Anterior cingulate cortex (tissue), 58 donors: ENCODE results near the gene SMIM15.
A peak's percentile ranks its signal among the peaks of the same experiment; 100 is the strongest.

Source experiments
- DNase-seq, 58 donors: peaks; one replicate each; lab custom pipeline; 2025; lab: John Stamatoyannopoulos, UW

Gene SMIM15

DNA sequence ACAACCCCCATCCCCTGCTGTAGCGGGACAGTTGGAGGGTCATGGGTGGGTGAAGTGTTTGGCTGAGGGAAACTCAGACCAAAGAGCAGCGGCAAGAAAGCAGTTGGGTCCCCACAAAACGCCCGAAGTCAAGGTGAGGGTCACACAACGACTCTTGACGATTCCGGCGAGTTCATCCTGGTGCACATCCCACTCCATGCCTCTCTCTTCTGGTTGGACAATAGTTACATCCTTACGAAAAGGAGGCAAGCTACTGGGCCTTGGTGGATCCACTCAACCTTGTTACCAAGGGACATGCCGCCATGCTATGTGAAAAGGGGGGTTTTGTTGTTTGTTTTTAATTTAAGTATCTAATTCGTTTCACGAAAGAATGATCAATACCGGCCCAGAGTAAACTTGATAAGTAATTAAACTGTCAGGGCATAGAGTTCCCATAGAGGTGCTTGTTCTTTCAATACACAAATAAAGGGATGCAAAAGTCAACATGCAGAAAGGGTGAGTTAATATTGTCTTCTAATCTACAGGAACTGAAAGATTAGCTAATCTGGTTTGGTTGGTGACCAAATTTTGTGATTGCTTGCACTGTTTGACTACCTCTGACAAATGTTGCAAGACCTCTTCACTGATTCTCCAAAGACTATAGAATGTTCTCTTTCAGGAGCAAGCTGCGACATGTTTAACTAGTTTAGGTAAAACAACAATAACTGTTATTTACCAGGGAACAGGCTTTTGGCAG lies 732 bp upstream of the SMIM15 start:
- DNase-seq: peak in 3 of 58 donors; percentile 20 to 50 (median 20)

DNA sequence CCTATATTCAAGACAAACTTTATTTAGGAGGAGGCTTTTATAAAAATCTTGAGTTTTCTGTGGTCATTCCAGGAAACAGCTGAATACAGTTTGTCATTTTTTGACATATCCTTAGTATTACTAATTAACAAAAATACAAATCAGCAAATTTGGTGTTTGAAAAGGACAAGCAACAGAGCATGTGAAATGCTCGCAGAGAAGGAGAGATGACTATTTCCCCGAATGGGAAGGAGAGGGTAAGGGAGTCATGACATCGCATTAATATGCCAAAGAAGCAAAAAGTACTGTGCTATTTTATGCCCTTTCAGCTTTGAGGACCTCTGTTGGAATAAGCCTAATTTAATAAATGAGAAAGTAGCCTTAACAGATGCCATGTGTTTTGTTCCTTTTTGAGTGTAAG lies 1.8 kb downstream of the SMIM15 start:
- DNase-seq: no peak

DNA sequence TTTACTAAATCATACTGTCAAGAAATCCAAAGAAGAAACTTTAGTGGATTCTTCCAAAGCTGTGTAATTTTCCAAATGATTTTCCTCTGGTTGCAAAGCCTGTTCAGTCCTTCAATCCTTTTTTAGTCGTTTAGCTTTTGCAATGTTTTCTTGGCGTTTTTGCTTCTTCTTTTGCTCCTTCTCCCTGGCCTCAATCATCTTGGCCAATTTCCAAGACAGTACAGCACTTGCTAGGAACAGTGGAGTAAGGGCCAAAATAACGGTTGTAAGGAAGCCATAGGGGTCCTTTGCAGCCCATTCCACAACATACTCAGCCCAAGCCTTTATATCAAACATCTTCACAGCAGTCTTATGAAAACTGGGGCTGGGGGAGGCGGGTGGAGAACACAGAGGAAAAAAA lies 2.4 kb downstream of the SMIM15 start:
- DNase-seq: no peak

DNA sequence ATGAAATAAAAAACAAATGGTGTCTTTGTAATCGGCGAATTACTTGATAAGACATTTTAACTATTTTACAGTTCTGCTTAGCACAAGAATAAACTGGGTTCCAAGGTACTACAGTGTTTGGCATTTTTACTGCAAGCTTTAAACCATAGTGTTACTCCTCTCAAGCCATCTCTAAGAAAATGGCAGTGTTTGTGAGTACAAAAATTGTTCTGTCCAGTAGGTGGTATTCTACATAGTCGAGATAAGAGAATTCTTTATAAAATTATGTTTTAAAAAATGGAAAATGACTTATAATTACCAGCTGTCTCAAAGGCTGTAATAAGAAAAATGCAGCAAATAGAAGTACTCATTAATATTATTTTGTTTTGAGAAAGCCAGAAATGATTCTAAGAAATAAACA lies 3.2 kb downstream of the SMIM15 start:
- no peak for DNase-seq

DNA sequence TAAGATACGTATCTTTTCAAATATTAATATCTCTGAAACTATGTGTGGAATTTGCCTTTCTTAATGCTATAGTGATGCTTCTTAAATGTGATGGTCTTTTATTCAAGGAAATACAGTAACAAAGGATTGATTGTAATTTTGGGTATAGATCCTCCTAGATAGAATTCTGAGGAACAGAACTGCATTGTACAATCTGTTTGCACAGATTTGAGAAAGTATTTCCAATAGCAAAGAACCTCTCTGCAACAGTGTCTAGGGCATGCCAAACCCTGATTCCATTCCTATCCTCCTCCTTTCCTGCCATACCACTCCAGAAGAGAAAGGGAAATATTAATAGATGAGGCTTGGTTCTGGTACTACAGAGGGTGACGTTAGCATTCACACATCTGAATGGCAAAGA lies 10.4 kb downstream of the SMIM15 start:
- DNase-seq: no peak

DNA sequence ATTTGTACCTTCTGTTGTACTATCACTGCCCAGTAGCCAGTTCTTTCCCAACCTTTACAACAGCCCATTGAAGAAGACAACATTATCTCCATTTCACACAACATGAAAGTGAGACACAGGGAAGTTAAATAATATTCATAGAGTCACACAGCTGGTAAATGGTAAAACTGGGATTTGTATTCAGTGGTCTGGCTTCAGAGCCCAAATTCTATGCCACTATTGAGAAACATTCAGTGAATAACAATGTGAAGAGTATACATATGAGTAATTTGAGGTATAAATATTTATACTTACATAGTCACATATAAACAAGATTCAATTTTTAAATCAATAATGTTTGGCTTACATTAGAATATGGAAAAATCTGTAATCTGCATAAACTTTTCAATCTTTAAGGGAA lies 13.8 kb downstream of the SMIM15 start:
- no peak for DNase-seq

DNA sequence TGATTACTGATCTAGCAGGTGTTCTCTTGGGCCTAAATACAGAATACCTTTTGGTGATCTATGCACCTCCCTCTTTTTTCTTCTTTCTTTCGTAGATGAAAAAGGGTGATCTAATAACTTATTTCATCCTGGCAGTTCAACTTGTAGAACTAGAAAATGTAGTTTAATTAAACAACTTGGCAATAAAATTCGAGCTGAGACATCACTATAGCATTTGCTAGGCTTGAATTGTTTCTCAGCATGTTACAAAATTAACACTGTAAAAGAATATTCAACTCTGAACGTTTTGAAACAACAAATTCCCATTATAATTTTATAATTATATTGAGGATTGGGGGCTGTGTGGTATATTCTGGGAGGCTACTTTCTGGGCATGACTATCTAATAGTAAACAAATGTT lies 19.5 kb downstream of the SMIM15 start:
- no peak for DNase-seq

DNA sequence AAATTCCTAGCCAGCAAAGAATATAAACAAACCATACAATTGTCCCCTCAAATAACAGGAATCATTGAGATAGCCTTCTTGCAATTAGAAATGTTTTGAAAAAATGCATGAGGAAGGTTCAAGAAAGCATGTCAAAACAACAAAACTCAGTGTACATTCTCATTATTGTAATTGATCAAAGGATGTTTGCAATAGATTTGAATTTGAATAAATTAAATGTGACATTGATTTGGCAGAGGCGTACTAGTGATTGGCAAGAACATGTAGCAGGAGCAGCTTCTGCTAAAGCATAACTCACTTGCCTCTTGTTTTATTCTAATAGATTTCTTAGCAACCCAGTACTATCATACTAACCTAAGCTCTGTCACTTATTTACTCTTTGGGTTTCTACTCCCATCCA lies 19.9 kb downstream of the SMIM15 start:
- no peak for DNase-seq

DNA sequence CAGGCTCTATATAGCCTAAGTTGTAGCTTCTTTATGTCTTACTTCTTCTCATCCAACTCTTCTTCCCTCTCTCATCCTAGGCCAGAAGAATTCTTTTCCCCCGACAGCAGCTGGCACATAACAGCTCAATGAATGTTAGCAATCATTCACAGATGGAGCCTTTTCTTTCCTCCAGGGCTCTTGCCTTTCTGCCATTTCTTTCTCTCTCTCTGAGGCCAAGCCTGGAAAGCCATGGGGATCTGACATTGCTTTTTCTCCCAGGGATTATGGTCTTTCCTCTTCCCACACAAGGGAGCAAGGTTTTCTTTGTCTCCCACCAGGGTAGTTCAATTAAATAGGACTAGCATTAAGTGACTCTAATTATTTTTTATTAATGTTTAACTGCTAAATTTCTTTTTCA lies 20.5 kb downstream of the SMIM15 start:
- no peak for DNase-seq

DNA sequence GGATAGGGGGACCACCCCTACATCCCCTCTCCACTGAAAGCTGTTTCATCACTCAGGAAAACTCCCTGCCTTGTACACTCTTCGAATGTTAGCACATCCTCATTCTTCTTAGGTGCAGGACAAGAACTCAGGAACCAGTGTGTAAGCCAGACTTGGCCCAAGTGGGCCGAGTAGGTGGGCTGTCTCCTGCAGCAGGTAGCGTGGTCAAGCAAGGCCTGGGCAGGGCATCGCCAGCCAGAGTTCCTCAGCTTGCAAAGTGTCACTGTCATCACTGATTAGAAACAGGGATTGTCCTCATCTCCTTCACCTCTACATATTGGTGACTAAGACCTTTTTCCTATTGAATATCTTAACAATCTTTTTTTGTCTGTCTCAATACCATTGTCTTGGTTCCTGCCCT lies 22.3 kb downstream of the SMIM15 start:
- DNase-seq: no peak

DNA sequence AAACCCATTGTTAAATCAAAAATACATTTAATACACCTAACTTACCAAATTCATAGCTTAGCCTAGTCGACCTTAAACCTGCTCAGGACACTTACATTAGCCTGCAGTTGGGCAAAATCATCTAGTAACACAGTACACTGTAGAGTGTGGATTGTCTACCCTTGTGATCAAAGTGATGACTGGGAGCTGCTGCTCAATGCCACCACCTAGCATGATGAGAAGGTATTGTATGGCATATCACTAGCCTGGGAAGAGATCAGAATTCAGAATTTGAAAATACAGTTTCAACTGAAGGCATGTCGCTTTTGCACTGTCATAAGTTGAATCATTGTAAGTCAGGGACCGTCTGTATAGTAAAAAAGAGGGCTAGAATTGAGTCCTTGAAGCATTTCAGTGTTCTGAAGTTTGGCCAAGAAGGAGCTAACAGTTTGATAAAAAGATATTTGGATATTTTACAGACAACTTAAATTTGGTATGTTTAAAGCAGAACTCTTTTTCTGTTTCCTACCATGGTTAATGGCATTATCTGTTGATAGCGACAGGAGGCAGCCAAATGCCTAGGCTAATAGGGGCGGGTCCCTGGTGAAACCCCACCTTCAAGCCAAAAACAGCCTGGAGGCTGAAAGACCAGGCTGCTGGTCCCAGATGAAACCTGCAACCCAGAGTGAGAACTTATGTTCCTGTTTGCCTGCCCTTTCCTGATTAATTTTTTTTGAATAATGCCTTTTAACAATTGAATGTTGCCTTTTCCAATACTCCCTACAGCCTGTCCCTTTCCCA lies 23.0 kb downstream of the SMIM15 start:
- DNase-seq: no peak

DNA sequence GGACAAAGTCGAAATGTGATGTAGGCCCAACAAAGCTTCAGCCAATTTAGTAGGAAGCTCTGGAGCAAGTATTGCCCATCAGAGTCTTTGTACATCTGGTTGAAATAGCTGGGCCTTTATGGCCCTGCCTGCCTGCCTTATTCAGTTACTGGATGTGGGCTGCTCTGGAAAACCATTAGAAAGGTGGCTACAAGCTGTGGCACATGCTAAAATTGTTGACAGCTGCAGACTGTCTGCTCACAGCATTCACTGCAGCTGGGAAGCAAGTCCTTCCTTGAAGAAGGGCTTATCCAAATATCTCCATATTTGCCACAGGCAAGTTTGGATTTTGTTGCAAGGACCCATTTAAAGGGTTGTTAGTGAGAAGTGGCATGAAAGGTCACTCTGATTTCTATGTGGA lies 24.4 kb downstream of the SMIM15 start:
- no peak for DNase-seq

DNA sequence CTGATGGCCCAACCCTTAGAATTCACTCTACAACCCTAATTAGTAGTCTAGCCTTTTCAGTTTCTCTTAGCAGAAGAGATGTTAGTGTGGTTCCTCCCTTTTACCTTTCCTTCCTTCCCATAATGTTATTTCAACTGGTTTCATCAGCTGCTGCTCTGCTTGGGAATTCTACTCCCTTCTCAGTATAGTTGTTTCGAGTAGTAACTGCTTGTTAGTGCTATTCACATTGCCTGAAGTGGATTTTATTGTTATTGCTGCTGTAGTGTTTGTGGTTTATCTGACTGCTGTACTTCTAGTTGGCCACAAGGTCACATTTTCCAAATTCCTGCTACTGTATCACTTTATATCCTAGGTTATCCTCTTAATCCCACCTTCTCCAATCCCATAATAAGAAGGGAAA lies 29.7 kb downstream of the SMIM15 start:
- DNase-seq: no peak

DNA sequence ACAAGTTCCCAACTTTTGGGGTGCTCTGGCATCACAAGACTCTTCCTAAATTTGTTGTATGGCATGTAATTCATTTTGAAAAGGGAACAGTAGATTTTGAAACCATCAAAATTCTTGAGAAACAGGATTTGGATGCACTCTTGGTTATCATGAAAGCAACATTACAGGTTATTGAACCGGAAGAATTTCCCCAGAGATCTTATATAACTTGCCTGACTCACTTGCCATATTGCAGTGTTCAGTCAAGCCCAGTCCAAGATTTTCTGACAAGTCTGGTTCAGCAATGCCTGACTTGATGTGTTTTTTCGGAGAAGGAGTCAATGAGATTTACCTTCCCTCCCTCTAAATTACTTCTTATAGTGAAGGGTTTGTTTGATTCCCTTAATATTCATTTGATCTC lies 32.0 kb downstream of the SMIM15 start:
- no peak for DNase-seq

DNA sequence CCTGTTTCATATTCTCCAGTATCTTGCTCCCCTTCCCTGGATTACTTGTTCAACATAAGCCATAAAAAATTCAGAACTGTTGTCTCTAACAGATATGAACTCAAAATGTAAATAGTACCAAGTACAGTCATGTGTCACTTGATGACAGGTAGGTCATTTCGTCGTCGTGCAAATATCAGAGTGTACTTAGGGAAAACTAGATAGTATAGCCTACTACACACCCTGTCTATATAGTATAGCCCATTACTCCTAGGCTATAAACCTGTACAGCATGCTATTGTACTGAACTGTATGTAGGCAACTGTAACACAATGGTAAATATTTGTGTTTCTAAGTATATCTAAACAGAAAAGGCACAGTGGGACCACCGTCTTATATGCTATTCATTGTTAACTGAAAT lies 39.1 kb downstream of the SMIM15 start:
- DNase-seq: no peak

DNA sequence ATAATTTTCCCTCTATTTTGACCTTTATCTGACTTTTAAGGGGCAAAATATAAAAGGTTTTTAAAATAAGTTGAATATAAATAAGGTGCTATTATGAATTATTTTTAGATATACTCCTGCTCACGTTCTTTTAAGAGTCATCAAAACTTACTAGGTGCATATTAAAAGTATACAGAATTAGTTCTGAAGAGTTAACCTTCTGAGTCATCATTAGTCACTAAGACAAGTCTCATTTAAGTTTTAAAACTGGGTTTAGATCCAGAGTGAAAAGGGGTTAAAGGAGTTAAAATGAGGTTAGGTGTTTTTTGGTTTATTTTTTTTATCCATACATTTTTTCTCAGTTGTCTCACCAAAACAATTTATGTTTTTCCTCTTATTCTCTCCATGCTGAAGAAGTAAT lies 41.7 kb downstream of the SMIM15 start:
- no peak for DNase-seq

DNA sequence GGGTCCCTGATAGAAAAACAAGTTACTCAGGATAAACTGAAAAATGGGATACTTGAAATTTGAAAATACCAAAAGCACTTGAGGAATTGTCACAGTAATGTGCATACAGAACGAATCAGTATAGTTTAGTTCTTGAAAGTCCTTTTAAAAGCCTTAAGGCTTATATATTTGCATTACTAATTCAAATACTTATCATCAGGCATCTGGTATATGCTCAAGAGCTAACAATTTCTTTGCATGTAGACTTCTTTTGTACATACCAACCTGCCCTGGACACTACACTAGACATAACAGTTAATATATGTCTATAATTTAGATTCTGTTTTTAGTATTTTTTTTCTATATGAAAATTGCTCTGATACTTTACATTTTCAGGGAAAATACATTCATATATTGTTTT lies 43.2 kb downstream of the SMIM15 start:
- no peak for DNase-seq

DNA sequence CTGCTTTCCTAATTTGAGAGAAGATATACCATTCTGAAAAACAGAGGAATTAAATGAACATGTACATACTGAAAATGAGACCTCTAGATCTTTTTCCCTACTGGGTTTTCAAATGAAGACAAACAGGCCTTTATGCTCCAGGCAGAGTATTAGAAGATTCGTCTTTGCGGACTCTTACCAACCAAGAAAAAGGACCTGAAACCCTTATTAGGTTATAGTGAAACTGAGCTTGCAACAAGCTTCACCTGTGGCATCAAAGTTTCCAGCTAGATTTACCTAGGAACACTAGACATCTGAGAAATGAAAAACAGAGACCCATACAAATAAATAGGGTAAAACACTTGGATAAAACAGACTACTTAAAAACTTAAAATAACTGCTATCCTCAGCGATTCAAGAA lies 46.3 kb downstream of the SMIM15 start:
- DNase-seq: no peak

DNA sequence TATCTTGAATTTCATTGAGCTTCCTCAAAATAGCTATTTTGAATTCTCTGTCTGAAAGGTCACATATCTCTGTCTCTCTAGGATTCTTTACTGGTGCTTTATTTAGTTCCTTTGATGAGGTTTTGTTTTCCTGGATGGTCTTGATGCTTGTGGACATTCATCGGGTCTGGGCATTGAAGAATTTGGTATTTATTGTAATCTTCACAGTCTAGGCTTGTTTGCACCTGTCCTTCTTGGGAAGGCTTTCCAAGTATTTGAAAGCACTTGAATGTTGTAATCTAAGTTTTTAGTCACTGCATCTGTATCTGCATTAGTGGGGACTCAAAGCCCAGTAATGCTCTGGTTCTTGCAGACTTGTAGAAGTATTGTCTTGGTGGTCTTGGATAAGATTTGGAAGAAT lies 47.8 kb downstream of the SMIM15 start:
- DNase-seq: no peak
